HG03135 (cell line): ENCODE data around the gene ZNF561.
"Not testable (repeated sequence)": the region's sequence is repeated elsewhere in the genome, so short reads cannot be mapped to it uniquely, and the experiment has no call there.

Experiments
- ATAC-seq: cut with Tn5 transposase; IDR thresholded peaks from one replicate; pipeline ENCODE4 v1.9.1; 2021; ENCODE audit warnings: mild to moderate bottlenecking, moderate library complexity; ENCODE audit not compliant: unreplicated experiment

ZNF561 gene

DNA sequence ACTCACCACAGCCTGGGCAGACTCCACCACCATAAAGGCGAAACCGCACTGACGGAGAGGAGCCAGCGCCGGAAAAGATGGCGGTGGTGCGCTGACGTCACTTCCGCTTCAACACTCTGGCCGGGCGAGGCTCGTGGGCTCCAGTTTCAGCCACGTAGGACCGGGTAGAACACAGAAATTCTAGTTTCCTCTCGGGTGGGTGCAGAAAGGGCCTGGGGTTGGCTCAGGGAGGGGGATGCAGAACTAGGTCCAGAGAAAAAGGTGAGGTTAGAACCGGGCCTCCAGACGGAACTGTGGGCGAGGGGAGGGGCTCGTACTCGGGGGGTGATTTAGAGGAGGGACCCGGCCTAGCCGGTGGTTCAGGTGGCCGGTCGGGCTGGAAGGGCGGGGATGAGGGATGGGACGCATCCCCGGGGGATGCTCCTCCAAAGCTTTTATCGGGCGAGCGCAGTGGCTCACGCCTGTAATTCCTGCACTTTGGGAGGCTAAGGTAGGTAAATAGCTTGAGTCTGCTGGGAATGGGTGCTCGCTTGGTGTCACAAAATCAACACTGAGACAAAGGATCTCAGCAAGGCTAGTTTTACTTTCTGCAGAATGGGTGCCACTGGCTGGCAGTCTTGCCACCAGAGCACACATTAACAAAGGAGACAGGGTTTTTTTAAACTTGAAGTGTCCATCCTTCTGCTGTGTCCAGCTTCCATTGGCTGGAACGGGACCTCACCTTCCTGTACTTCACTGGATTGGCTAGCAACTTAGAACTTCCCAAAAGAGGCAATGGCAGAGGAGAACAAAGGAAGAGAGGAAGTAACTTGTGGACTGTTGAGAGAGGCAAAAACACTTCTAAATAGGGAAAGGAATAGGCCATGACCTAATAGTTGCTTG, at the start of gene ZNF561:
Gene ZNF561, minus strand, starts transcription at position 77 of the 882 bp plus-strand sequence. CDS start 1,776 bp downstream, outside the sequence.
- peak; percentile 82 for ATAC-seq

DNA sequence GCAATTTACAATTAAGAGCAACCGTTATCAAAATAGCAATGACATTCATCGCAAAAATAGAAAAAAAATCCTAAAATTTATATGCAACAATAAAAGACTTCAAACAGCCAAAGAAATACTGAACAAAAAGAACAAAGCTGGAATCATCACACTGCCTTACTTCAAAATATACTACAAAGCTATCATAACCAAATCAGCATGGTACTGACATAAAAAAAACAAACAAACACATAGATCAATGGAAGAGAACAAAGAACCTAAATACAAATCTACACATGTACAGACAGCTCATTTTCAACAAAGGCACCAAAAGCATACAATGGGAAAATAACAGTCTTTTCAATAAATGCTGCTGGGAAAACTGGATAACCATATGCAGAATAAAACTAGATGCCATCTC, 47.5 kb upstream of the ZNF561 start:
- ATAC-seq: no peak

- no peak for ATAC-seq
These were observed 46.9 kb upstream of the ZNF561 start for GRCh38 chr19:9667898-9668297.

DNA sequence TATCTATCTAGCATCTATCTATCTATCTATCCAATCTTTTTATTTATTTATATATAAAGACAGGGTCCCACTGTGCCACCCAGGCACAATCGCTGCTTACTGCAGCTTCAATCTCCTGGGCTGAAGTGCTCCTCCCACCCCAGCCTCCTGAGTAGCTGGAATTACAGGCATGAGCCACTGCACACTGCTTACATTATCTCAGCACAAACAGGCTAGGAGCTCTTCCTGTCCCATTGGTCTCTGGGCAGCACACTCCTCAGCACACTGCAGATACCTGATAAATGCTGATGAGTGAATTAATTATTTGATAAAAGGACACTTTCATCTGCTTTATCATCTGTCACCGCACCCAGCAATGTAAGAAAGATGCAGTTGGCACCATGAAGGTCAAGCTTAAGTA, 37.7 kb upstream of the ZNF561 start:
- no peak for ATAC-seq

- ATAC-seq: not testable (repeated sequence)
These were observed 32.1 kb upstream of the ZNF561 start for GRCh38 chr19:9653066-9653555.

- ATAC-seq: not testable (repeated sequence)
These were observed 30.4 kb upstream of the ZNF561 start for GRCh38 chr19:9651464-9651863.

DNA sequence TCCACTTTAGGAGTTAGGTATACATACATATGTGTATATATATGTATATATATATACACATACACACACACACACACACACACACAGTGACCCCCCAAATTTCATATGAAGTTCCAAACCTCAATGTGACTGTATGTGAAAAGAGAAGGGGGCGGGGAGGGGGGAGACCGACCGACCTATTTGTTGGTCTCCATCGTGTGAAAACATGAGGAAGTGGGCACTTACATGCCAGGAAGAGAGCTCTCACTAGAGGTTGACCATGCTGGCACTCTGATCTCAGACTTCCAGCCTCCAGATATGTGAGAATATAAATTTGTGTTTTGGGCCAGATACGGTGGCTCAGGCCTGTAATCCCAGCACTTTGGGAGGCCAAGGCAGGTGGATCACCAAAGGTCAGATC, 29.3 kb upstream of the ZNF561 start:
- no peak for ATAC-seq

- ATAC-seq: no peak
These were observed 24.4 kb upstream of the ZNF561 start for GRCh38 chr19:9645472-9645871.

DNA sequence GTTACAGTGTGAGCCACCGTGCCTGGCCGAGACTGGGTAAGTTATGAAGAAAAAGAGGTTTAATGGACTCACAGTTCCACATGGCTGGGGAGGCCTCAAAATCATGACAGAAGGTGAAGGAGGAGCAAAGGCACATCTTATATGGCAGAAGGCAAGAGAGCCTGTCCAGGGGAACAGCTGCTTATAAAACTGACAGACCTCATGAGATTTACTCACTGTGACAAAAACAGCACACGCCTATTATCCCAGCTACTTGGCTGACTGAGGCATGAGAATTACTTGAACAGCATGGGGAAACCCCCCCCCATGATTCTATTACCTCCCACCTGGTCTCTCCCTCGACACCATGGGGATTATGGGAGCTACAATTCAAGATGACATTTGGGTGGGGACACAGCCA, 23.4 kb upstream of the ZNF561 start:
- ATAC-seq: no peak

GRCh38 chr19:9641810-9642209, 20.8 kb upstream of the ZNF561 start:
- ATAC-seq: no peak

DNA sequence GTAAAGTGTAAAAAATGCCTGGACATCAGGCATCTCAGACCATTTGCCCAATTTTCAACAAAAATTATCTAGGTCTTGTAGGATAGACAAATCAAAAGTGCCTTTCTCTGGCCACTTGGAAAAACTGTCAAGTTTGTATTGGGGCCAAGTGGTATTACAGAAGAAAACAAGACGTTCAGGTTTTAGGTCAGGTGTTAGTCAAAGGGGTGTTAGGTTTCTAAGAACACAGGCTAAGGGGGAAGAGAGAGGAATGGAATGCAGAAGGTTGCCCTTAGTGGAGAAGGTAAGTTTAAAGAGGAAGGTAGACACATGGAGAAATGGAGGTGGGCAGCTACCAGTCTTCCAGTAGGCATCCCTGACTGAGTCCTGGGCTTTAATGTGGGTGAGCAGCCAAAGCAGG, 19.9 kb upstream of the ZNF561 start:
- no peak for ATAC-seq

DNA sequence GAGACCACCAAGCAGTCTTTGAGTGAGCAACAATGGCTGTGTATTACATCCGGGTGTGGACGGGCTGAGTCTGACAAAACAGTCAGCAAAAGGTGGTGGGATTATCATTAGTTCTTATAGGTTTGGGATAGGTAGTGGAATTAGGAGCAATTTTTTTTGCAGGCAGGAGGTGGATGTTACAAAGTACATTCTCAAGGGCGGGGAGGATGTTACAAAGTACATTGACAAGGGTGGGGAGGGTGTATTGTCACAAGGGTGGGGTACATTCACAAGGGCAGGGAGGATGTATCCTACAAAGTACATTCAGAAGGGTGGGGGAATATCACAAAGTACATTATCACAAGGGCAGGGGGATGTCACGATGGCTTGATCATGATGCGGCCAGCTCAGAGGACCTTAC, 15.0 kb upstream of the ZNF561 start:
- ATAC-seq: no peak

DNA sequence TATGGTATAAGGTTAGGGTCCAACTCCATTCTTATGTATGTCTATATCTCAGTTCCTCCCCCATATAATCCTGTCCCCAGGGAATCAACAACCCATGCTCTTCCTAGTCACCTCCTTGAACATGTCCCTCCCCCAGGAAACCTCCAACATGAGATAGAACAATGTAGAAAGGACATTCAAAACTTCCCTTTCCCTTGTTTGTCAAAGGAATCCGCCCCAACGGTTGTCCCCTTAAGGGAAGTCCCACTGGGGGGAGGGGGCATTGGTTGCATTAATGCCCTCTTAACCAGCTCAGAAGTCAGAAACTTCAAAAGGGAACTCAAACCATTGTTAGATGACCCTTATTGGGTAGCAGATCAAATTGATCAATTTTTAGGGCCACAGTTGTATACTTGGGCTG, 6.8 kb upstream of the ZNF561 start:
- ATAC-seq: no peak

DNA sequence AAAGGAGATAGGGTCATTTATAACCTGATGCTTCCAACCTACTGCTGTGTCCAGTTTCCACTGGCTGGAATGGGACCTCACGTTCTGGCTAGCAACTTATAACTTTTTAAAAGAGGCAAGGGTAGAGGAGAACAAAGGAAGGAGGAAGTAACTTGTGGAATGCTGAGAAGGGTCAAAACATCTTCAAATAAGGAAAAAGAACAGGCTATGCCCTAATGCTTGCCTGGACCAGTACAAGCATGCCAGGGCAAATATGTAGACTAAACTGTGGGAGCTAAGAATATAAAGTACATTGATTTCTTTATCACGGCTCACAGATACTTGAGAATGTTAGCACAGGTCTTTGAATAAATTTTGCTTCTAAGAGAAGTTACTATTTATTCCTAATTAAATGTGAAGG, 1.5 kb upstream of the ZNF561 start:
- ATAC-seq: no peak

DNA sequence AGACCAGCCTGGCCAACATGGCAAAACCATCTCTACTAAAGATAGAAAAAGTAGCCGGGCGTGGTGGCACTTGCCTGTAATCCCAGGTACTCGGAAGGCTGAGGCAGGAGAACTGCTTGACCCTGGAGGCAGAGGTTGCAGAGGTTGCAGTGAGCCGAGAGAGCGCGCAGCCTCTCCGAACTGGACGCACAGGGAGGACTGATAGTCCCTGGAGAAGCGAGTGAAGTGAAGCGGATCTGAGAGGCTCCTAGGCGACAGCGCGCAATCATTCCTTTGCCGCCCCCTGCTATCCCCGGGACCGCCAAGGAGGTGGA, 233 bp downstream of the ZNF561 start:
- no peak for ATAC-seq

- ATAC-seq: no peak
These were observed 5.2 kb downstream of the ZNF561 start for GRCh38 chr19:9615844-9616243.

GRCh38 chr19:9610484-9611113, 10.4 kb downstream of the ZNF561 start:
- no peak for ATAC-seq

- no peak for ATAC-seq
These were observed 12.1 kb downstream of the ZNF561 start for GRCh38 chr19:9608912-9609311.

DNA sequence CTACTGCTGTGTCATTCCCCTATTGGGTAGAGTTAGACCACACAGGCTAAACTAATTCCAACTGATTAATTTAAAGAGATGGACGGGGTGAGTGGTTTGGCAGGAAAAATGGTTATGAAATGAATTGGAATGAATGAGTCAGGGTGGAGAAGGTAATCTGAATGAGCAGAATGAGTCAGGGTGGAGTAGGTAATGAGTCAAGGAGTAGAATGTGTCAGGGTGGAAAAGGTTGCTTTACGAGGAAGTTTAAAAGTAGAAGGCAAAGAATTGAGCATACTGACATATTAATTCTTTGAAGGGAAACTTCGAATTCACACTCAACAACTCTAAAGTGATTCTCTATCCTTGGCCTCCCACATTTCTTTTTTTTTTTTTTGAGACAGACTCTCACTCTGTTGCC, 24.0 kb downstream of the ZNF561 start:
- ATAC-seq: no peak

- ATAC-seq: no peak
These were observed 34.3 kb downstream of the ZNF561 start for GRCh38 chr19:9586764-9587163.

DNA sequence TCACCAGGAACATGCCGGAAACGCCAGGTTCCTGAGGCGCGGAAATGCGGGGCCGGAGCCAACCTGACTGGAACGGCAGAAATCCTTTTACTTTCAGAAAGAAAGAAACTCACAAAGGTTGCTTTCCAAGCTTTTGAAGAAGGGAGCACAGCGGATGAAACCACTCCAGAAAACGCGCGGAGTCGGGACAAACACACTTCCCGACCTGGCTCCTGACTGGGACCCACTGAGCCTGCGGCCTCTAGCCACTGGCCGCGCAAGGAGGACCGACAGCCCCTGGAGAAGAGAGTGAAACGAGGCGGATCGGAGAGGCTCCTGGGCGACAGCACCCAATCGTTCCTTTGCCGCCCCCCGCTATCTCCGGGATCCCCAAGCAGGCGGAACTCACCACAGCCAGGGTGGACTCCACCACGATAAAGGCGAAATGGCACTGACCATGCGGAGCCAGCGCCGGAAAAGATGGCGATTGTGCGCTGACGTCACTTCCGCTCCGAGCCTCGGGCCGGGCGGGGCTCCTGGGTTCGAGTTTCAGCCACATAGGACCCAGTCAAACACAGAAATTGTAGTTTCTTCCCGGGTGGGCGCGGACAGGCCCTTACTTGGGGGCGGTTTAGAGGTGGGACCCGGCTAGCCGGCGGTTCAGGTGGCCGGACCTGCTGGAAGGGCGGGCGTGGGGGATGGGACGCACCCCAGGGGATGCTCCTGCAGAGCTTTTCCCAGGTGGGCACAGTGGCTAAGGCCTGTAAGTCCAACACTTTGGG, 36.8 kb downstream of the ZNF561 start, which contains the start of gene ZNF121:
Gene ZNF121, minus strand, starts transcription at position 432 of the 761 bp plus-strand sequence. CDS start 16,407 bp downstream, outside the sequence.
- ATAC-seq: peak; percentile 90
